ENCODE results near the gene EPHA4.

The EPHA4 gene

DNA sequence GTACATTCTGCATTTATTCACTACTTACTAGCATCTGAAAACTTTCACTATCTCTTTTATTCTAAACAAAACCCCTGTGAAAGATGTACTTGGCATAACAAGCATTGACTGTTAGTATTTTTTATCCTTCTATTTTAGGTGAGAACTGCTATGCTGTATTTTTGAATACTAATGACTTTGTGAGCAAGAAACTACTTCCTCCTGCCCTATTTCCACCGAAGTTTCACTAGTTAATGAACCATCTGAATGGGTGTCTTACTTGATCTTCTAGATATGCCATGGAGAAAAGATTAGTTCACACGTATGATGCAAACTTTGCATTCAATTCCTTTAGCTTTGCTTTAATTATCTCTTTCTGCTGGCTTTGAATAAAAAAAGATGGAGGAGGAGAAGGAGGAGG, 68.1 kb downstream of the EPHA4 start:
- ChIA-PET POLR2A (no interaction called here), CTCF (no interaction called here)
- no peak for DNase-seq (ENCODE audit: low read depth, low spot score)
- TF ChIP-seq, protein P1, sequence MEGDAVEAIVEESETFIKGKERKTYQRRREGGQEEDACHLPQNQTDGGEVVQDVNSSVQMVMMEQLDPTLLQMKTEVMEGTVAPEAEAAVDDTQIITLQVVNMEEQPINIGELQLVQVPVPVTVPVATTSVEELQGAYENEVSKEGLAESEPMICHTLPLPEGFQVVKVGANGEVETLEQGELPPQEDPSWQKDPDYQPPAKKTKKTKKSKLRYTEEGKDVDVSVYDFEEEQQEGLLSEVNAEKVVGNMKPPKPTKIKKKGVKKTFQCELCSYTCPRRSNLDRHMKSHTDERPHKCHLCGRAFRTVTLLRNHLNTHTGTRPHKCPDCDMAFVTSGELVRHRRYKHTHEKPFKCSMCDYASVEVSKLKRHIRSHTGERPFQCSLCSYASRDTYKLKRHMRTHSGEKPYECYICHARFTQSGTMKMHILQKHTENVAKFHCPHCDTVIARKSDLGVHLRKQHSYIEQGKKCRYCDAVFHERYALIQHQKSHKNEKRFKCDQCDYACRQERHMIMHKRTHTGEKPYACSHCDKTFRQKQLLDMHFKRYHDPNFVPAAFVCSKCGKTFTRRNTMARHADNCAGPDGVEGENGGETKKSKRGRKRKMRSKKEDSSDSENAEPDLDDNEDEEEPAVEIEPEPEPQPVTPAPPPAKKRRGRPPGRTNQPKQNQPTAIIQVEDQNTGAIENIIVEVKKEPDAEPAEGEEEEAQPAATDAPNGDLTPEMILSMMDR (IDR thresholded peaks at IDR 0.05; ENCODE audit: insufficient read depth, low read length, missing control alignments) = no peak
- no peak overlapping the region for H3K4me3 ChIP-seq (ENCODE audit: low read depth, low read length)

DNA sequence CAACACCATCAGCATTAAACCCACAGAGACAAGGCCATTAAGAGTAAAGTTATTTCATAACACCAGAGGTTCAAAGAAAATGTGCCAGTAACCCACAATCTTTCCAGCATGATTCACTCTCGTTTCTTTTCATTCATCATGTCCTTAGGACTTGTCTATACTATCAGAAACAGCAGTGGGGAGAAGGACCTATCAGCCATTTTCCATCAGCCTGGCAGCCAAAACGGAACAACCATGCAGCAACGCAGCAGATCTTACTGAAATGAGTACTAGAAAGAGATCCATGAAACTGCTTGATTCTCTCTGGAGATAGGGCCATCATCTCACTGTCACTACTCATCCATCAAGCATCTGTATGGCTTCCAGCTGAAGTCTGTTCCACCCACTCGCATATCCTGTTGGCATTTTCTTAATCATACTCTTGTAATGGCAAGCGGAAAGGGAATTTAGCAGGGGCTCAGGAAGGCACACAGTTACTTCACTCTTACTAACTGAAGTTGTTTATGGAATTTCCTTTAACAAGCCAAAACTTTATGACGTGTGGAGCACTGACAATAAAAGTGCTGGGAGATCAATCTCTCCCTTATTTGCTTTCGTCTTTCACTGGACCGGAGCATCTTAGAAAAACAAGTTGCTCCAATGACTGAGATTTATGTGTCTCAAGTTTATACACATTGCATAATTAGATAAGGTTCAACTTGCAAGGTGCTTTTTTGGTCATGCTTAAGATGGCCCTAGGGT, 69.7 kb downstream of the EPHA4 start:
- TF ChIP-seq, protein P1 (IDR thresholded peaks at IDR 0.05; ENCODE audit: insufficient read depth, low read length, missing control alignments) = no peak
- peak; percentile 34 for DNase-seq (ENCODE audit: low read depth, low spot score)
- no peak overlapping the region; the same call in 1 of the 2 replicates for H3K4me3 ChIP-seq (ENCODE audit: low read depth, low read length)
- ChIA-PET POLR2A (no interaction called here), CTCF (no interaction called here)

DNA sequence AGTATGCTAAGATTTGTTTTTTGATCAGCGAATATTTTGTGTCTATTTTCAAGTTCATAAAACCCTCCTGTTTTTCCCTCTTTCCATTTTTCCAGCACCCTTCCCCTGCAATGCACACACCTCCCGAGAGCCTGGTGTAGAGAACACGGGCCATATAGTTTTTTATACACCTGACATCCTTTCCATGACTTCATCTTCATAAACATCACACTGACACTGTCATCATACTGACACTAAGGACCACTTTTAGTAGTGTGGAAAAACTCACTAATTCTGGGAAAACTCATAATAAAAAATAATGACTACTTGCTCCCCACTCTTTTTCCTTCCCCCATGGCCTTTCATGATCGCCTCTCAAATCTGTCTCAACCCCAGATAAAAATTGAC, 70.2 kb downstream of the EPHA4 start:
- ChIA-PET POLR2A (interaction anchor here (0.6 kb wide), 1 partner anchor 1816 kb away, joined by 5 read pairs; no protein-coding TSS in a partner anchor), CTCF (no interaction called here)
- TF ChIP-seq, protein P1 (IDR thresholded peaks at IDR 0.05; ENCODE audit: insufficient read depth, low read length, missing control alignments) = no peak
- H3K4me3 ChIP-seq (ENCODE audit: low read depth, low read length) = no peak overlapping the region; the same call in 1 of the 2 replicates
- DNase-seq (ENCODE audit: low read depth, low spot score) = no peak

DNA sequence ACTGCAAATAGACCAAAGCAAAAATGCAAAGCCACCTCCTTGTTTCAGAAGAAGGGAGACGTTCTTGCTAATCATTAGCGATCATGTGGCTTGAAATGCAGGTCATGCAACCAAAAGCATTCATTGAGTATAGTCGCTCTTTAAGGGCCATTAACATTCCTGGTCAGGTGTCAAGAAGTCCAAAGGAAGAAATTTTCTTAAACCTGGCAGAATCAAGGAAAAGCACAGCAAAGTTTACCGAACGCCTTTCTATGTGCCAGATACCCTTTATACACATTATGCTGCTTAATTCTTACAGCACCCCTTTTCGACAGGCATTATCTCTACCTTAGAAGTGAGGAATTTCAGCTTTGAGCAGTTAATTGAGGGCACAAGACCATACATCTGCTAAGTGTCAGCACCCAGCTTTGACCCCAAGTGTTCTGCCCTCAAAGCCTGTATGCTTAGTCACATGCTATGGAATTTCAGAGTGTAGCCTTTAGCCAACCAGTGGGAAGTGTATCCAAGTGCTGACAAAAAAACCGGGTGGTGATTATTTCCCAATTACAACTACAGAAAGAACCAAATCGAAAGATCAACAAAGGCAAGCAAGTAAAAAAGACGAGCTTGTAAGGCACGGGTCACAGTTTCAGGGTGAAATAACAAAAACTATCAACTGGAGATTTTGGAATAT, 70.8 kb downstream of the EPHA4 start:
- ChIA-PET POLR2A (interaction anchor here (0.6 kb wide), 1 partner anchor 1815 kb away, joined by 5 read pairs; no protein-coding TSS in a partner anchor), CTCF (no interaction called here)
- no peak overlapping the region; the same call in 1 of the 2 replicates for H3K4me3 ChIP-seq (ENCODE audit: low read depth, low read length)
- peak; percentile 23 for DNase-seq (ENCODE audit: low read depth, low spot score)
- TF ChIP-seq, protein P1 (IDR thresholded peaks at IDR 0.05; ENCODE audit: insufficient read depth, low read length, missing control alignments) = no peak

DNA sequence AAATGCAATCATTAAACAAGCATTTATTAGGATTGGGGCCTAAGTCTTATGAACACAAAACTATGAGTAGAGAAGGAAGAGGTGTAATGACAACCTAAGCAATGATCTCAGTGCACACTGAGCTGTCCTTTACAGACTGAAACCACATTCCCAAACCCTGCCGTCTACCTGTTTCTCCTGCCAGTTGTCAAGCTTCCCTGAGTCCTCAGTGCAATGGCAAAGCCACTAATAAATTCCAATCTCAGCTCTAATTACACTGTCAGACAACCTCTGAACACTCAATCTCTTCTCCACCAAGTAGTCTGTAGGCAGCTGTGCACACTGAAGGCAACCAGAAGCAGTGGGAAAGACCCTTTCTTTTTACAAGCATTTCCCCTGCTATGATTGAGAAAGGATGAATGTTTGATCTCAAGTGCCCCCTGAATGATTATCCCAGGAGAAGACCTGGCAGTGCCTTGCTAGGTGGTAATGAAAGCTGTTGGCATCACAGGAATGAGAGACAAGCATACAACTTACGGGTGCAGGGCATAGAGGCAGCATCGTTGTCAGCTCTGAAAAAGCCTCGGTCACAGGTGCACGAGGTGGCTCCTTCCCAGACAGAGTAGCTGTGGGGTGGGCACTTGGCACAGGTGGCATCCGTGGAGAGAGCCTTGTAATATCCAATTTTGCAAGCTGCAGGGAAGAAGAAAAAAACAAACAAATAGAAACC, 71.4 kb downstream of the EPHA4 start:
- no peak for DNase-seq (ENCODE audit: low read depth, low spot score)
- CTCF ChIA-PET = no interaction called here
- TF ChIP-seq, protein P1 (IDR thresholded peaks at IDR 0.05; ENCODE audit: insufficient read depth, low read length, missing control alignments) = no peak
- no peak overlapping the region for H3K4me3 ChIP-seq (ENCODE audit: low read depth, low read length)
- POLR2A ChIA-PET = no interaction called here

DNA sequence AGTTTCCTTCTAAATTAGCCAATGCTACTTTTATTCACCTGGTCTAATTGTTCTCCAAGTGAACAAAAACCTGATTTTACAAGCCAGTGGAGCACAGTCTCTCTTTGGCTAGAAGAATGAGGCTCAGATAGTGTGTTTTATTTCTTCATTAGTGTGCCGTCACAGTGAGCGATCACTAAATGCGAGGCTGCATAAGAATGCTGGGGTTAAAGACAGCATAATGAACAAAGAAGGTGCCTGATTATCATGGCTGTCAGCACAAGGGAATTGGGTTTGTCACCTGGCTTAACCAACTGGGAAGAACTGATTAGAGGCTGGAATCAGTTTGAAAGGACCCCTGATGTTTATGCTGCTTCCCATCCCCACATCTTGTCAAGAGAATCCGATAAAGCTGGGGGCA, 76.4 kb downstream of the EPHA4 start:
- POLR2A ChIA-PET = no interaction called here
- TF ChIP-seq, protein P1 (IDR thresholded peaks at IDR 0.05; ENCODE audit: insufficient read depth, low read length, missing control alignments) = no peak
- H3K4me3 ChIP-seq (ENCODE audit: low read depth, low read length) = no peak overlapping the region
- CTCF ChIA-PET = no interaction called here
- no peak for DNase-seq (ENCODE audit: low read depth, low spot score)
